HG02943 (cell line): Measurements from ENCODE around the gene PGBD2.
"Not testable (repeated sequence)": the region's sequence is repeated elsewhere in the genome, so short reads cannot be mapped to it uniquely, and the experiment has no call there.

Source experiments
- ATAC-seq: cut with Tn5 transposase; IDR thresholded peaks from one replicate; pipeline ENCODE4 v1.9.1; 2021; ENCODE audit warnings: mild to moderate bottlenecking, low read depth, moderate library complexity; ENCODE audit not compliant: unreplicated experiment

PGBD2 gene

DNA sequence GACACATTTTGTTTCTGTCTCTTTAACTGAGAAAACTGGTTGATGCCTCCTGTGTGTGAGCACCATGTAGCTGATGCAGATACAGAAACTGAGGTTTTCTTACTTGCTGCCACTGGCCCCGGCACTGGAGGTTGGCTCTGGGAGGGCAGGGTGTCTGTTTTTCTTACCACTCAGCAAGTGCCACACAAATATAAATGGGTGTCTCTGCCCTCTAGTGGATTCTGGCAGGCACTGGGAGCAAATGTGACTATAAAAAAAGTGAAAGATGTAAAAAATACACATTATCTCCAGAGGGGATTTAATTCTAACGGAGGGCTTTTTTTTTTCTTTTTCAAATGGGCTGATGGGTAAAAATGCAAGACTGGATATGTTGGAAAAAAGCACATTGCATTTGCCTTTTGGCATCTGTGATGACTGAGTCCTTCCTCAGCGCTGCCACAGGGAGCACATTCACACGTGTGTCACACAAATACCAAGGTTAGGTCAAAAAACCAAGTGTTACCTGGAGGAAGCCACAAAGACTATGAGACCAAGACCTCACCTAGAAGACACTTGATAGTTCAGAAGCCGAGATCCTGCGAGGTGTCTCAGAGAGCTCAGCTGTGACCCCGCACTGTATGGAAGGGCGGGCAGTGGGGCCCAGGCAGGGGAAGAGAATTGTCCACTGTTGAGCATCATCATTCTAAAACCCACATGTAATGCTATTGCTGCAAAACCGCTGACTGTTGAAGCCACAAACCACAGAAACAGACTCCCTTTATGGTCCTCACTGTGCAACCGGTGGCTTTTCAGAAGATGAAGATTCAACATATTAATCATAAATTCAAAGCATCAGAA lies 18.9 kb downstream of the PGBD2 start:
- ATAC-seq = peak; percentile 98

DNA sequence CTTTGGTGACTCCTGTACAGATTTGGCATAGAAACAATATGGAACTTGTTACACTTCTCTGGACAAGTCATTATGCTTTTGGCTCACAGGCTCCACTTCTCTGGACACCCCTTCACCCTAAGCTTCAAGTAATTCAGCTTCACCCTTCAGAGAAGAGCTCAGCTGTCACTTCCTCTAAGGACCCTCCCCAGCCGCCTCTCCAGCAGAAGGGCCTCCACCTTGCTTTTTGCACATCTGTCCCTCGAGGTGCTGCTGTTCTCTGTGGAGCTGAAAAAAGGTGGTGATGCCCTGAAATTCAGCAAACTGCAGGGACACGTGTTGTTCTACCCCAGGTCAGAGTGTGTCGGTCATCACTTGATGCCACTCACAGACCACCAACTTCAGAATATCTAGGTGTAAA lies 19.8 kb downstream of the PGBD2 start:
- not testable (repeated sequence) for ATAC-seq

DNA sequence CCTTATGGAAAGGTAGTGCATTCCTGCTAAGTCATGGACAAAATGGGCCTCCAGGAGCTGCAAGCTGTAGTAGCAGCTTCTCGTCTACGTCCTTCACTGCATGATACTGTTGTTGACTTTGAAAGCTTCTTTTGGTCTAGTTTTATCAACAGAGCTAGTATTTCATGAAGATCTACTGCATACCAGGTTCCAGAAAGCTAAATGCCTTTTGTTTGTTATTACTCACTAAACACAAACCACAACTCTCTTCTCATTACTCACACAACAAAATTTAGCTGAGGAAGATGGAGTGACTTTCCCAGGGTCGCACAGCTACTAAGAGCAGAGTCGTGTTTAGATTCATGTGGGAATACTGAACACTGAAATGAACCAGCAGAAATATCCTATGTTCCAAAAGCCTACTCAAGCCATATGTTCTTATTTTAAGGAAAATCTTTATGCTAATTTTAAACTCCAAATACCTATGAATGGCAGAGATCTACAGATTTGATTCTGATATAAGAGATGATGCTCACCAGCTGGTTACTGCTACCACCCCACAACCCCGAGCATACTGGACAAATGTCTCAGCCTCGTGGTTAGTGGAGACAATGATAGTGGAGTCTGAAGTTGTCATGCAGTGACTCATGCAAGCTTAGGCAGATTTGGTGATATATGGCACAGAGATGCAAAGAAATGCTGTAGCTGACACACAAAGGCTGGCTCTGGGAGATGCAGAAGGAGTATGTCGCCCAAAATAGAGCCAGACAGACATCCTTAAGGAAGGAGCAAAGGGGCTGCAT lies 20.6 kb downstream of the PGBD2 start:
- ATAC-seq = no peak

DNA sequence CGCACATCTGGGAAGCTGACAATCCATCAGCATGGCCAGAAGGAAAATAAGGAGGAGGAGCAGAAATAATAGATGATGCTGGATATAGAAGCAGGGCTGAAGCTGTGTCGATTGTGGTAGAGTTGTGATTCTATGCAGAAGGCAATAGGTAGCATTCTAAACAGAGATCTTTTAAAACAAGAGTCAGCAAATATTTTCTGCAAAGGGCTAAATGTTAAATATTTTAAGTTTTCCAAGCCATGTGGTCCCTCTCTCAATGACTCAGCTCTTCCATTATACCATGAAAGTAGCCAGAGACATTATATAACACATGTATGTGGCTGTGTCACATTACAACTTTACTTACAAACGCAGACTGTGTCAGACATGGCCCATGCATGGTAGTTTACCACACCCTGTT lies 21.2 kb downstream of the PGBD2 start:
- ATAC-seq = not testable (repeated sequence)

DNA sequence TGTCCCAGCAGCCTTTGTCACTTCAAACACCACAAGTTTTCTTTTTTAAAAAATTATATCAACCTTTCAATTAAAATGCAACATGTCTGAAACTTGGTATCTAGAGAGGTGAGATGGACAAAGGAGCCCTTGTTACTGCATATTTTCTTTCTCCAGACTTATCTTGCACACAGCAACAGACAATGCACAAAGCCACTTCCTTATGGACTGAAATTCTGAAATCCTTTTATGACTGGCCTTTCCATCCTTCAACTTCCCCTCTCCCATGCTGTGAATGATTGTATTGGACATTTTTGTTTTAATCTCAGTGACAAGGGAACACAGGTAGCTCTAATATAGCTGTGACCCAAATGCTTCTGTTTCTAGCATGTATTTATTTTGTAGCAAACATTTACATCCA lies 22.1 kb downstream of the PGBD2 start:
- ATAC-seq = not testable (repeated sequence)

DNA sequence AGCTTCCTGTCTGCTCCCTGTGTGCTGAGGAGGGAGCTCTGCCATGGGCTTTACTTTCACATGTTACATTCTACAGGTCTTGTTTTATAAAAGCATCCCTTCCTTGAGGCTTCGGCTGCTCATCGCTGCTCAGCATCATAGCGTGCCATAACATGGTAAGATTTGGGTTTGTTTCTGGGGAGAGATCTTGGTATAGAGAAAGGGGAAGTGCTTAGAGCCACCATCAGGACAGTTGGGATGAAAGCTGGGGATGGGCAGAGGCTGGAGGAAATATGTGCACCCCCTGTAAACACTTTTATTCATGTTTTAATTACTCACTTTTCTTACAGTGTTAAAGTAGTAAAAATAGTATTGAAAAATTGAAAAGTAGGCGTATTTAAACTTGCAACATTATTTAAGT lies 24.0 kb downstream of the PGBD2 start:
- not testable (repeated sequence) for ATAC-seq

DNA sequence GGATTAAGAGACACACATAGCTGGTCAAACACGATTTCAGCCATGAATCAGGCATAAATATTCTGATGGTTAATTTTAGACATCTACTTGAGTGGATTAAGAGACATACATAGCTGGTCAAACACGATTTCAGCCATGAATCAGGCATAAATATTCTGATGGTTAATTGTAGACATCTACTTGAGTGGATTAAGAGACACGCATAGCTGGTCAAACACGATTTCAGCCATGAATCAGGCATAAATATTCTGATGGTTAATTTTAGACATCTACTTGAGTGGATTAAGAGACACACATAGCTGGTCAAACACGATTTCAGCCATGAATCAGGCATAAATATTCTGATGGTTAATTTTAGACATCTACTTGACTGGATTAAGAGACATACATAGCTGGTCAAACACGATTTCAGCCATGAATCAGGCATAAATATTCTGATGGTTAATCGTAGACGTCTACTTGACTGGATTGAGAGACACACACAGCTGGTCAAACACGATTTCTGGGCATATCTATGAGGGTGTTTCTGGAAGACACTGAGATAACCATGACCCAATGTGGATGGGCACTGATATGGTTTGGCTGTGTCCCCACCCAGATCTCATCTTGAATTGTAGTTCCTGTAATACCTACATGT lies 32.3 kb downstream of the PGBD2 start:
- ATAC-seq = not testable (repeated sequence)

DNA sequence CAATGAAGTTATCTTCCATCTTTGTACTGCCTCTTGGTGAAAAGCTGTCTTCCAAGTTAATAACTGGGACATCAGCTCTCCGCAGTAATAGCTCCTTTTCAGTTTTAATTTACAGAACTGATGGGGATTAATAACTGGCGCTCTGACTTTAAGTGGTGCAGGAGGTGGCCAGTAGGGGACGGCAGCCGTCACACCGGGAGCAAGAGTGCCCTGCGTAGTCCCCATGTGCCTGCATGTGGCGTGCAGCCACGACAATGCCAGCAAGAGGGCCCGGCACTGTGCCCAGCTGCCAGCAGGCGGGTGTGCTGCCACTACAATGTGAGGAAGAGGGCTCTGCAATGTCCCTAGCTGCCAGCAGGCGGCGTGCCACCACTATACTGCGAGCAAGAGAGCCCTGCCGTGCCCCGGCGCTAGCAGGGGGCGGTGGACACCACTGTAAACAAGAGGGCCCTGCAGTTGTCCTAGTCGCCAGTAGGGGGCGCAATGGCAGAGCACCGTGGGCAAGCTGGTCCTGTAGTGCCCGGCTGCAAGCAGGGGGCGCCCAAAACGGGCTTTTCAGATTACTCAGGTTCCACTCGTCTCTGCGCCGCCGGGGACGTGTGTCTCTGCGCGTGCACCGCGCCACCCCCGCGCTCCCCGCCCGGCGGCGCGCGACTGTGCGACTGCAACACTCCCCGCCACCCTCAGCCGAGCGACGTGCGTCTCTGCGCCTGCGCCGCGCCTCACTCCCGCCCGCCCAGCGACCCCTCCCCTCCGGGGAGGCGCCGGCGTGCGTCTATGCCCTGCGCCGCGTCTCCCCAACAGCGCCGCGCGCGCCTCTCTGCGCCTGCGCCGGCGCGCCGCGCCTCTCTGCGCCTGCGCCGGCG lies 38.3 kb downstream of the PGBD2 start:
- not testable (repeated sequence) for ATAC-seq

DNA sequence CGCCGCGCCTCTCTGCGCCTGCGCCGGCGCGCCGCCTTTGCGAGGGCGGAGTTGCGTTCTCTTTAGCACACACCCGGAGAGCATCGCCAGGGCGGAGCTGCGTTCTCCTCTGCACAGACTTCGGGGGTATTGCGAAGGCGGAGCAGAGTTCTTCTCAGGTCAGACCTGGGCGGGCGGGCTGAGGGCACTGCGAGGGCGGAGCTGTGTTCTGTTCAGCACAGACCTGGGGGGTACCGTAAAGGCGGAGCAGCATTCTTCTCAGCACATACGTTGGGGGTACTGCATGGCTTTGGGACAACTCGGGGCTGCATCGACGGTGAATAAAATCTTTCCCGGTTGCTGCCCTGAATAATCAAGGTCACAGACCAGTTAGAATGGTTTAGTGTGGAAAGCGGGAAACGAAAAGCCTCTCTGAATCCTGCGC lies 39.0 kb downstream of the PGBD2 start:
- ATAC-seq = not testable (repeated sequence)

DNA sequence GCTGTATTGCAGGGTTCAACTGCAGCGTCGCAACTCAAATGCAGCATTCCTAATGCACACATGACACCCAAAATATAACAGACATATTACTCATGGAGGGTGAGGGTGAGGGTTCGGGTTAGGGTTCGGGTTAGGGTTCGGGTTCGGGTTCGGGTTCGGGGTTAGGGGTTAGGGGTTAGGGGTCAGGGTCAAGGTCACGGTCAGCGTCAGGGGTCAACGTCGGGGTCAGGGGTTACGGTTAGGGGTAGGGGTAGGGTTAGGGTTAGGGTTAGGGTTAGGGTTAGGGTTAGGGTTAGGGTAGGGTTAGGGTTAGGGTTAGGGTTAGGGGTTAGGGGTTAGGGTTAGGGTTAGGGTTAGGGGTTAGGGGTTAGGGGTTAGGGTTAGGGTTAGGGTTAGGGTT lies 39.4 kb downstream of the PGBD2 start:
- ATAC-seq = not testable (repeated sequence)

DNA sequence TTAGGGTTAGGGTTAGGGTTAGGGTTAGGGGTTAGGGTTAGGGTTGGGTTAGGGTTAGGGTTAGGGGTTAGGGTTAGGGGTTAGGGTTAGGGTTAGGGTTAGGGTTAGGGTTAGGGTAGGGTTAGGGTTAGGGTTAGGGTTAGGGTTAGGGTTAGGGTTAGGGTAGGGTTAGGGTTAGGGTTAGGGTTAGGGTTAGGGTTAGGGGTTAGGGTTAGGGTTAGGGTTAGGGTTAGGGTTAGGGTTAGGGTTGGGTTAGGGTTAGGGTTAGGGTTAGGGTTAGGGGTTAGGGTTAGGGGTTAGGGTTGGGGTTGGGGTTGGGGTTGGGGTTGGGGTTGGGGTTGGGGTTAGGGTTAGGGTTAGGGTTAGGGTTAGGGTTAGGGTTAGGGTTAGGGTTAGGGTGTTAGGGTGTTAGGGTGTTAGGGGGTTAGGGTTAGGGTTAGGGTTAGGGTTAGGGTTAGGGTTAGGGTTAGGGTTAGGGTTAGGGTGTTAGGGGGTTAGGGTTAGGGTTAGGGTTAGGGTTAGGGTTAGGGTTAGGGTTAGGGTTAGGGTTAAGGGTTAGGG lies 39.9 kb downstream of the PGBD2 start:
- not testable (repeated sequence) for ATAC-seq
